PFSK-1 (cell line): ENCODE results near the gene ARHGAP6.

Source experiments
- FOXP2 ChIP-seq: optimal IDR thresholded peaks from 2 replicates; pipeline ENCODE3; 2011; ENCODE audit warnings: borderline replicate concordance, control low read depth, inconsistent platforms; ENCODE audit not compliant: insufficient read depth; ENCODE audit errors: extremely low read length, extremely low read depth
- POLR2AphosphoS5 ChIP-seq: IDR thresholded peaks from 2 replicates; pipeline ENCODE4 v1.6.1; 2012; ENCODE audit warnings: low read depth, mild to moderate bottlenecking, control low read depth, low read length, moderate library complexity
- SIN3A ChIP-seq: IDR thresholded peaks from 2 replicates; pipeline ENCODE4 v1.6.1; 2012; ENCODE audit warnings: mild to moderate bottlenecking, low read length, moderate library complexity, borderline replicate concordance; ENCODE audit not compliant: insufficient read depth
- TAF1 ChIP-seq: IDR thresholded peaks from 2 replicates; pipeline ENCODE4 v1.6.1; 2012; ENCODE audit warnings: low read length, control low read depth, borderline replicate concordance; ENCODE audit not compliant: insufficient read depth
- TF ChIP-seq, protein P1 (sequence below), 2 experiments: IDR thresholded peaks; 2 replicates each; pipeline versions ENCODE4 v1.6.1 to v1.8.0; 2011 to 2012; ENCODE audit warnings: low read depth in 2 of 2, low read length in 2 of 2, control low read depth in 1 of 2, inconsistent platforms in 1 of 2, mild to moderate bottlenecking in 1 of 2, moderate library complexity in 1 of 2; ENCODE audit not compliant: insufficient read depth in 1 of 2

The ARHGAP6 gene

DNA sequence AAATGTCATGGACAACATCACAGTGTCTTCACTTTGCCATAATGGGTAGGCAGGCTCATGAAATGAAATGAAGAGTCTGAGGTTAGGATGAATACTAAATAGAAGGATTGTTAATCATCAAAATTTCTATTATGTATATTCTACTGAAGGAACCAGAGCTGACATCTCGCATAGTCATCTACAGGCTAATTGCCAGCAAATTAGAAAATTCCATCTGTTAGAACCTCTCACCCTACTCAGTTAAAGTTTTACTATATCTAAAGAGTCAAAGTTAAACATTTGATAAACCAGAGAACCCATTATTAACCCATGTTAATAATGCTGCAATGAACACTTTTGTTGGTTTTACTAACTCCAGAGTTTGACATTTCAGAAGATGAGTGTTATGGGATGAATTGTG, 114.6 kb downstream of the ARHGAP6 start:
- TF ChIP-seq, protein P1, sequence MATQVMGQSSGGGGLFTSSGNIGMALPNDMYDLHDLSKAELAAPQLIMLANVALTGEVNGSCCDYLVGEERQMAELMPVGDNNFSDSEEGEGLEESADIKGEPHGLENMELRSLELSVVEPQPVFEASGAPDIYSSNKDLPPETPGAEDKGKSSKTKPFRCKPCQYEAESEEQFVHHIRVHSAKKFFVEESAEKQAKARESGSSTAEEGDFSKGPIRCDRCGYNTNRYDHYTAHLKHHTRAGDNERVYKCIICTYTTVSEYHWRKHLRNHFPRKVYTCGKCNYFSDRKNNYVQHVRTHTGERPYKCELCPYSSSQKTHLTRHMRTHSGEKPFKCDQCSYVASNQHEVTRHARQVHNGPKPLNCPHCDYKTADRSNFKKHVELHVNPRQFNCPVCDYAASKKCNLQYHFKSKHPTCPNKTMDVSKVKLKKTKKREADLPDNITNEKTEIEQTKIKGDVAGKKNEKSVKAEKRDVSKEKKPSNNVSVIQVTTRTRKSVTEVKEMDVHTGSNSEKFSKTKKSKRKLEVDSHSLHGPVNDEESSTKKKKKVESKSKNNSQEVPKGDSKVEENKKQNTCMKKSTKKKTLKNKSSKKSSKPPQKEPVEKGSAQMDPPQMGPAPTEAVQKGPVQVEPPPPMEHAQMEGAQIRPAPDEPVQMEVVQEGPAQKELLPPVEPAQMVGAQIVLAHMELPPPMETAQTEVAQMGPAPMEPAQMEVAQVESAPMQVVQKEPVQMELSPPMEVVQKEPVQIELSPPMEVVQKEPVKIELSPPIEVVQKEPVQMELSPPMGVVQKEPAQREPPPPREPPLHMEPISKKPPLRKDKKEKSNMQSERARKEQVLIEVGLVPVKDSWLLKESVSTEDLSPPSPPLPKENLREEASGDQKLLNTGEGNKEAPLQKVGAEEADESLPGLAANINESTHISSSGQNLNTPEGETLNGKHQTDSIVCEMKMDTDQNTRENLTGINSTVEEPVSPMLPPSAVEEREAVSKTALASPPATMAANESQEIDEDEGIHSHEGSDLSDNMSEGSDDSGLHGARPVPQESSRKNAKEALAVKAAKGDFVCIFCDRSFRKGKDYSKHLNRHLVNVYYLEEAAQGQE (IDR thresholded peaks at IDR 0.05; ENCODE audit: insufficient read depth in 1 of 2, low read depth in 2 of 2, low read length in 2 of 2), result no peak
- TF ChIP-seq TAF1, result no peak
- no peak for TF ChIP-seq FOXP2
- TF ChIP-seq POLR2AphosphoS5, result no peak
- TF ChIP-seq SIN3A, result no peak

DNA sequence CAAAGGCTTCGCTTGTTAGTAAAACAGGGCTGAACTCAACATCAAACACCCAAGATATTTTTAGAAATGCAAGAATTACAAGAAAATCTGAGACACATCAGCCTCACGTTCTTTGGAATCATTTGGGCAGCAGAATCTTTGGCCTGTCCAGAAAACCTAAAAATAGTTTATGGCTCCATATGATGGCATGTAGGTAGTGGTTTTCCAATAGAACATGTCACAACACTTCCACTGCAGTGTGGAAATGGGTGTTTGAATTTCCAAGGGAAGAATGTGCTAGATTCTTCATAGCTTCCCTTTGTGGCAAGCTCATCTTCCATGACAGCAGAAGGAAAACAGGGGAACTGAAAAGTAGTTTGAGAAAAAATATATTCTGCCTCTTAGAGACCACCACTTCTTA, 118.8 kb downstream of the ARHGAP6 start:
- TF ChIP-seq, protein P1 (IDR thresholded peaks at IDR 0.05; ENCODE audit: insufficient read depth in 1 of 2, low read depth in 2 of 2, low read length in 2 of 2), result no peak
- TF ChIP-seq SIN3A, result no peak
- TF ChIP-seq FOXP2, result no peak
- no peak for TF ChIP-seq TAF1

DNA sequence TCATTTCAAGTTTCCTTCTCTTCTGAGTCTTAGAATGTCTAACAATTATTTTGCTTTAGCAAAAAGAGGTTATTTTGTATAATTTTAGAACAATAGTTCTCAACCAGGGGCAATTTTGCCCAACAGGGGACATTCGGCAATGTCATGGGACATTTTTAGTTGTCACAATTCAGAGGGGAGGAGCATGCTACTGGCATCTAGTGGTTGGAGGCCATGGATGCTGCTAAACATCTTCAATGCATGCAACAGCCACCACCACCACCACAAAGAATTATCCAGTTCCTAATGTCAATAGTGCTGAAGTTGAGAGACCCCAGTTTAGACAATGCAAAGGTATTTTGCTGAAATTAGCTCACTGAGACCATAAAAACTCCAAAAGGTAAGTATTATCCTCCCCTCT, 122.5 kb downstream of the ARHGAP6 start:
- TF ChIP-seq, protein P1 (IDR thresholded peaks at IDR 0.05; ENCODE audit: insufficient read depth in 1 of 2, low read depth in 2 of 2, low read length in 2 of 2), result no peak
- TF ChIP-seq POLR2AphosphoS5 (no peak), TAF1 (no peak), FOXP2 (no peak), SIN3A (no peak)

DNA sequence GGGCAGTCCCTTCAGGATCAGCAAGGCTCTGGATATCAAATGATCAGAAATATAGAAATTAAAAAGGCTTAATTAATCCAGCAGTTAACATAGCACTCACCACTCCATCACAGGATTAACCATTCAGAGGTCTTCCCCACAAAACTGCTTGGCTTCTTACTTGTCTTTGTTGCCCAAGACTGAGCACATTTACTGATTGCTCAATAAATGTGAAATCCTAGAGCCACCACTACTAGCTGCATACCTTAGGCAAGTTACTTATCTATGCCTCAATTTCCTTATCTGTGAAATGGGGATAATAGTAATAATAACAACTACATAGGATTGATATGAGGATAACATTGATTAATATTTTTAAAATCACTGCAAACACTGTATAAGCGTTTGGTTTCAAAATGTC, 124.2 kb downstream of the ARHGAP6 start:
- TF ChIP-seq FOXP2 (no peak), SIN3A (no peak), POLR2AphosphoS5 (no peak), TAF1 (no peak)
- TF ChIP-seq, protein P1 (IDR thresholded peaks at IDR 0.05; ENCODE audit: insufficient read depth in 1 of 2, low read depth in 2 of 2, low read length in 2 of 2), result no peak
